ENCODE data around the gene RHEBL1.
A peak's percentile ranks its signal among the peaks of the same experiment; 100 is the strongest.
"Not testable (repeated sequence)": the region's sequence is repeated elsewhere in the genome, so short reads cannot be mapped to it uniquely, and the experiment has no call there.

RHEBL1 gene

GRCh38 chr12:49089821-49090773, 20.3 kb upstream of the RHEBL1 start:
- peak; percentile 41 for DNase-seq

- no peak for DNase-seq
Observed at GRCh38 chr12:49088932-49089330, 19.2 kb upstream of the RHEBL1 start.

DNA sequence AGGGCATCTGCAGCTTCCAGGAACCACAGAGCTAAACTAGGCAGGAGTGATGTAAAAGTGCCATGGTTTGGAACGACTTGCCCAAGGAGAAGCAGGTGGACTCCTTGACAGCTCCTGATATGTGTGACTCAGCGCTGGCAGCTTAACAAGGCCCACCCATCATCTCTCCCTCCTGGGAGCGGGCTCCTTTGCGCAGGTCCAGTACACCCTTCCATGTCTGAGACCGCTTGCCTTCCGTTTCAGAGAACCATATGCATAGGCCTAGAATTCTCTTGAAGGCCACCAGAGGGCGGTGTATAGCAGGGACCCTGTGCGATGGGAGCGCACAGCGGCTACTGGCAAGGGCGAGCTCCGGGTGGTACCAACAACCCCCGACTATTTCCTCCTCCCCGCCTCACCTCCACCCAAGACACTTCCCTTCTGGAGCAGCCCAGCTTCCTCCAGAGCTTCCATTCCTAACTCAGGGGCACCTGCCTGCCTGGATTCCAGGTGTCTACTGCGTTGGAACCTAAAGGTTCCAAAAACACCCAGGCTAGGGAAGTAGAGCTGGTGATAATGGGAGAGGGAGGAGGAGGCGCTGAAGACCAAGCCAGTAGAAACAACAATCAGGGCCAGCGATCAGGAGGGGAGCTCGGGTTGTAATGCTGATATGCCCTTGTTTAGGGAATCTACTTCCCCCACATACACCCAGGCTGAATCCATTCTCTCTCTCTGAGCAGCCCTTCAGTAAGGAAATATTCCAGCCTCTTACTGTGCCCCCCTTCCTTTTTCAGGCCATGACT, 18.6 kb upstream of the RHEBL1 start:
- peak; percentile 90 for DNase-seq

- no peak for DNase-seq
Observed at GRCh38 chr12:49086116-49086515, 16.3 kb upstream of the RHEBL1 start.

DNA sequence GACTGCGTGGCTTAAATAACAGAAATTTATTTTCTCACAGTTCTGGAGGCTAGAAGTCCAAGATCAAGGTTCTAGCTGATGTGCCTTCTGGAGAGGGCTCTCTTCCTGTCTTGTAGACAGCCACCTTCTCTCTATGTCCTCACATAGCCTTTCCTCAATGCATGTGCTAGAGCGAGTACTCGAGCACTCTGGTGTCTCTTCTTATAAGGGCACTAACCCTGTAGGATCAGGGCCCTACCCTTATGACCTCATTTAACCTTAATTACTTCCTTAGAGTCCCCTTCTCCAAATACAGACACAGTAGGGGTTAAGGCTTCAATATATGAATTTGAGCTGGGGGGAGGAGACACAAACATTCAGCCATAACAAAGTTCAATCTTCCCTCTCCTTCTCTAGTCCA, 14.7 kb upstream of the RHEBL1 start:
- DNase-seq, result no peak

- no peak for DNase-seq
Observed at GRCh38 chr12:49079793-49080192, 10.0 kb upstream of the RHEBL1 start.

- no peak for DNase-seq
Observed at GRCh38 chr12:49070971-49071370, 1.2 kb upstream of the RHEBL1 start.

DNA sequence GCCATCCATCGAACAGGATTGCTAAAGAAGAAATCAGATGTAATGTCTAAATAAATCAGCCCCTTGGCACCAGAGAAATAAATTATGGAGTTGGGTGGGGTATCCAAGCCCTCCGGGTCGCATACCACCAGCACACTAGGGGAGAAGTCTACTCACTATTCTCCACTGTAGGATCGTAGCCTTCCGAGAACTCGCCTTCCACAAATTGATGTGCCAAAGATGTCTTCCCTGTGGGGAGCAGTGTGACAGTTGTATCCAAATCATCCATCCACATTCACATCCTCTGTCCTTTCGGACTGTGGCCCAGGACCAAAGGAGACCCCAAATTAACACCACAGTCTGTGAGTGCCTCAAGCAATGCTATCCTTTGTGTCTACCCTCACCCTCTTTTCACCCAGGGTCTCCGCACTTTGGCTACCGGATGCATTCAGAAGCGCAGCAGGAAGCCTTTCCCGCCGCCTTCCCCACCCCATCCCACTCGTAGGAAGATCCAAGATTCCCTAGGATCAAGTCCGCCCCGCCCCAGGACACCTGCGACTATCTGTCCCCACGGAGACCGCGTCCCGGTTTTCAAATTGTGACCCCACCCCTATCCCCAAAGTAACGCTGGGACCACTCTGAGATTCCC, 786 bp downstream of the RHEBL1 start:
- DNase-seq, result no peak

DNA sequence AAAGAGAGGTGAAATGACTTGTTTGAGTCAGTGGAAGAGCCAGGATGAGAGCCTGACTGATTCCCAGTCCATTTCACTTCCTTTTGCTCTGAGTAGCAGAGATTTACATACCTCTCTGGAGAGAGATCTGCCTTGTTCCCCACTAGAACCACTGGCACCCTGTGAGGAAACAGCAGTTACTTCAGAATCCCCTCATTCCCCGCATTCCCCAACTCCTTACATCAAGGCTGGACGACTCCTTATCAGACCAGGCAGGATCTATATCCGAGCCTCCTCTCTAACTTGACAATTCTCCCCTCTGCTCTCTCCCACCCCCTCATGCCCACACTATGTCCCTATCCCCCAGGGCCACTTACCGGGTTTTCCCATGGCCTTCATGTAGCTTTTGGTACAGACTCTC, 3.7 kb downstream of the RHEBL1 start:
- DNase-seq, result no peak

- no peak for DNase-seq
Observed at GRCh38 chr12:49064767-49065152, 5.0 kb downstream of the RHEBL1 start.

- not testable (repeated sequence) for DNase-seq
Observed at GRCh38 chr12:49061916-49062315, 7.9 kb downstream of the RHEBL1 start.

DNA sequence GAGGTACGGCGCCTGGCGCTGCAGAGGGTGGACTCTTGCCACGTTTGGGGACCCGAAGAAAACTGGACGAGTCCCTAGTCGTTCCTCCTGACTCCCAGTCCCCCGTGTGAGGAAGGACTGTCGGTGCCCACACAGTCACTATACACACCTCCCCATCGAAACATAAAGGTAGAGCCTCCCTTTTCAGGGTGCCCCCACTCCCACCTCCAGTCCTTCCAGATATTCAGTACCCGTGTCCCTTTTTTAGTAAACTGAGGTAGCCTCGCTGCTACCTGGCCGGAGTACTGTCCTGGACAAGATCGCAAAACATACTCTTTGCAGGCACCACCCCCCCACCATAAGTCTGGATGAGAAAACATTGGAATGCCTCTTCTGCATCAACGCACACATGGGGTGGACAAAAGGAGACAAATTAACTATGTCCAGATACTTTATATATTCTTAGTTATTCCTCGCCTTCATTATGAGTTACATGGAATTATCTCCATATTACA, 8.6 kb downstream of the RHEBL1 start:
- DNase-seq, result no peak

DNA sequence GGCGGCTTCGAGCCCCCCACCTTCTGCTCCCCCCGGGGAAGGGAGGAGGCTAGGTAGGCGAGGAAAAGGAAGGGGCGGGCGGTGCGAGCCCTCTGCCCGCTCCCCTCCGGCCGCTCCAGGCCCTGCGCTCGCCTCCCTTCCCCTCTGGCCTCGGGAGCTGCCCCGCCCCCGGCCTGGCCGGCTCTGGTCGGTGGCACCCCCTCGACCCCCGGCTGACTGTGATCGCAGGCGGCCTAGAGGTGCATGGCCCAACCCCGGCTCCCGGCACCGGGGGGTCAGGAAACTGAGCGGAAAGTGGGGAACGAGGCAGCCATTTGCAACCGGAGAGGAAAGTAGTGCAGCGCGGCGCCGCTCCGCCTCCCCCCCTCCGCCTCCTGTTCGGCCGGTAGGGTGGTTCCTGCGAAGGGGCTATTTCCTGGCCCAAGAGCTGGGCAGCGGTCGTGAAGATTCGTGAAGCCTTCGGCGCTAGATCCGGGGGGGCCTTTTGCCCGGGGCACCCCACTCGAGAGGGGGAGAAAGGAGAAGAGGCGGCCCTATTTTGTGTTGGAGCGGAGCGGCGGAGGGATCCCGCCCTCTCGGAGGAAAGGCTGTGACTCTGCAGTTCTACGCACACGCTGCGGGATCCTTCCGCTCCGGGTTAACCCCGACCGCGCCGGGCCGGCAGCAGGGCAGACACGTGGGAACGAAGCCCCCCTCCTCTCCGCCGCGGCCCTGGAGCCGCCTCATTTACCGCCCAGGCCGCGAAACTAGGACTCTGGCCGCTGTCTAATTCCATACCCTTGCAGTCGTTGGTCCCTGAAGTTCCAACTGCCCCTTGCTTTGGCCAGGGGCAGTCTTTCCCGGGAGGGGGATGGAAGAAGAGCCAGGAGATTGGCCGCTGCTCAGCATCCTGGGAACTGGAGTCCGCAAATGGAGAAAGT, 9.3 kb downstream of the RHEBL1 start, which contains the start of gene KMT2D:
Gene KMT2D (minus strand): TSS at position 558 of the 920 bp plus-strand sequence. CDS start 5,470 bp downstream, outside the sequence.
- peak; percentile 94 for DNase-seq

DNA sequence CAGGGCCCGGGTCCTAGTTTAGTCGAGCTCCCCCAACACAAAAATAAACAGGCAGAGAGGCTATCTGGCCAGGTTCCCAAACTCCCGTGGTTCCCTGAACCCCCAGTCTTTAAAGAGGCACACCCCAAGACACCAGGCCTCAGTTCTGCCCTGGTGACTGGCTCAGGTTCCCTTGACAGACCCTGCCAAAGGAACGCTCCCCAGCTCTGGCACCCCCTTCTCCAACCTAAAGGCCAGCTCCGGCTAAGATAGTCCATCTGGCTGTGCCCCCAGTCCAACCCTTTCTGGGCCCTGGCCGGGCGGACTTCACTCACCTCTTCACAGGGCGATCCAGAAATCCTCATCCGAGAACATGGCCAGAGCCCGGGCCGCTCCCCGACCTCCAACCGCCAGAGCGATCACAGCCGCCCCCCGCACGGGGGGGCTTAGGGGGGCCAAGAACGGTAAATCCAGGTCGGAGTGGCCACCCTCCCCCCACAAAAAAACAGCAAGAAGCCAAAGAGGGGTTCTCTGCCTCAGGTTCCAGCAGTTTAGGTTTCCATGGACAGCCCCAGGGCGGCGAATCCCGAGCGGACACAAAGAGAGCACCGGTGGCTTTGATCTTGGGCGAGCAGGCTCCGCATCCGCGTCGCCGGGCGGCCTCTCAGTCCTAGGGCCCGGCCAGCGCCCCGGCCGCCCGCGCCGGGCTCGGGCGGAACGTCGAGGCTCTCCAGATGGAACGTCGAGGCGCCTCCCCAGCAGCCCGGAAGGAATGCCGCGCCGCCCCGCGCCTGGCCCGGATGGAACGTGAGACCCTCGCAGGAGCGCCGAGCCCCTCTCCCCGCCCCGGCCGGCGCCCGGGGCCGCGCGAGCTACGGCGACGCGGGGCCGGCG, 10.2 kb downstream of the RHEBL1 start:
- no peak for DNase-seq

- DNase-seq, result no peak
Observed at GRCh38 chr12:49059045-49059298, 10.8 kb downstream of the RHEBL1 start.

GRCh38 chr12:49058366-49059044, 11.3 kb downstream of the RHEBL1 start:
- DNase-seq, result no peak

GRCh38 chr12:49057888-49058287, 11.9 kb downstream of the RHEBL1 start:
- no peak for DNase-seq

GRCh38 chr12:49055978-49056754, 13.6 kb downstream of the RHEBL1 start:
- peak; percentile 63 for DNase-seq

- DNase-seq, result no peak
Observed at GRCh38 chr12:49055092-49055491, 14.7 kb downstream of the RHEBL1 start.

- no peak for DNase-seq
Observed at GRCh38 chr12:49054524-49054923, 15.3 kb downstream of the RHEBL1 start.

All from fibroblast of upper back skin (primary cell).